ENCODE results near the gene FOXP1.

DNA sequence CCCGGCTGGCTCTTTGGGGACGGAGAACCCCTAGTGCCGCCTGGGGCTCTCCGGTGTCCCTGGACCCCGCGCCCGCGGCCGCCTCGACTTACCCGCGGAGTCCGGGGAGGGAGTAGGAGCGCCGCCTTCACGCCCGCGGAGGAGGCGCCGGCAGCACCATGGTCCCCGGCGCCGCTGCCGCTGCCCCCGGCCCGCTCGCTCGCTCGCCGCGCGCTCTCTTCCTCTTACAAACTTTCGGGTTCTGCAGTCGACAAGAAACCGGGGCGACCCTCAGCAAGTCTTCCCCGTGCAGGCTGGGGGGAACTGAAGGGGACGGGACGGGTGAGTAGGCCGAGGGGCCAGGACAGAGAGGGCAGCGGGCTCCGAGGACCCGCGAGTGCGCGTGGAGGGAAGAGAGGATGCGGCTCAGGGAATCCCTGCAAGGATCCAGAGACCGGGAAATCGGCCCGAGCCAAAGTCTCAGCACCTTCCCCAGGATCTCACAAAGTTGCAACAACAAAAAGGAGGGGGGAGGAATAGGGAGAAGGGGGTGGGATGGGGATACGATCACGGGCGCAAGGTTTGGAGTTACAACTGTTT is 2.0 kb downstream of the FOXP1 start:
- TF ChIP-seq EZH2 (IDR thresholded peaks at IDR 0.05; ENCODE audit: borderline replicate concordance, low read depth, low read length, poor library complexity, severe bottlenecking): no peak
- TF ChIP-seq, protein P1, sequence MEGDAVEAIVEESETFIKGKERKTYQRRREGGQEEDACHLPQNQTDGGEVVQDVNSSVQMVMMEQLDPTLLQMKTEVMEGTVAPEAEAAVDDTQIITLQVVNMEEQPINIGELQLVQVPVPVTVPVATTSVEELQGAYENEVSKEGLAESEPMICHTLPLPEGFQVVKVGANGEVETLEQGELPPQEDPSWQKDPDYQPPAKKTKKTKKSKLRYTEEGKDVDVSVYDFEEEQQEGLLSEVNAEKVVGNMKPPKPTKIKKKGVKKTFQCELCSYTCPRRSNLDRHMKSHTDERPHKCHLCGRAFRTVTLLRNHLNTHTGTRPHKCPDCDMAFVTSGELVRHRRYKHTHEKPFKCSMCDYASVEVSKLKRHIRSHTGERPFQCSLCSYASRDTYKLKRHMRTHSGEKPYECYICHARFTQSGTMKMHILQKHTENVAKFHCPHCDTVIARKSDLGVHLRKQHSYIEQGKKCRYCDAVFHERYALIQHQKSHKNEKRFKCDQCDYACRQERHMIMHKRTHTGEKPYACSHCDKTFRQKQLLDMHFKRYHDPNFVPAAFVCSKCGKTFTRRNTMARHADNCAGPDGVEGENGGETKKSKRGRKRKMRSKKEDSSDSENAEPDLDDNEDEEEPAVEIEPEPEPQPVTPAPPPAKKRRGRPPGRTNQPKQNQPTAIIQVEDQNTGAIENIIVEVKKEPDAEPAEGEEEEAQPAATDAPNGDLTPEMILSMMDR (conservative IDR thresholded peaks at IDR 0.05; ENCODE audit: low read depth, low read length): no peak
